AG04450 (cell line): ENCODE measurements around the gene CALHM1. TPM values are rescaled to one million over a fixed set of nuclear protein-coding genes. Genes with fewer than 3 reads are reported as not detected.

Experiments used
- CTCF ChIA-PET: fragments of 300-600, 350-600 bp; formaldehyde crosslinking; extraction: SDS; loops from one replicate; lab custom pipeline; 2022; ENCODE audit warnings: antibody characterized with exemption, inconsistent platforms; lab: Charles Lee
- POLR2A ChIA-PET: fragments of 350-600 bp; formaldehyde crosslinking; extraction: SDS; loops from one replicate; lab custom pipeline; 2021; ENCODE audit warnings: antibody characterized with exemption, inconsistent platforms; lab: Yijun Ruan, JAX
- DNase-seq: peaks from one replicate; pipeline ENCODE4 v3.0.0-alpha.2; 2011; ENCODE audit warnings: low read depth, low spot score
- H3K27ac ChIP-seq: one replicate; pipeline ENCODE4 v1.5.1; 2012; ENCODE audit warnings: low read depth, low read length, control low read depth
- H3K27me3 ChIP-seq: one replicate; pipeline ENCODE4 v1.6.0; 2012; ENCODE audit warnings: low read length; ENCODE audit not compliant: control insufficient read depth, insufficient read depth
- H3K4me3 ChIP-seq: 2 replicates; pipeline ENCODE4 v1.5.1; 2011; ENCODE audit warnings: mild to moderate bottlenecking, low read depth, low read length, control low read depth
- H3K9me3 ChIP-seq: 2 replicates; pipeline ENCODE4 v1.5.1; 2012; ENCODE audit warnings: low read length; ENCODE audit not compliant: control insufficient read depth, insufficient read depth
- CTCF ChIP-seq: IDR thresholded peaks from 2 replicates; pipeline ENCODE4 v1.5.1; 2011; ENCODE audit warnings: low read depth, low read length, control low read depth, inconsistent platforms
- polyA plus RNA-seq: library from polyadenylated mRNA; depleted of rRNA; stranded (reverse); fragments of >200 nt; gene quantifications from 2 replicates; pipeline ENCODE4 v1.2.3, GENCODE V29; 2011

Gene CALHM1
- polyA plus RNA-seq, 1 experiment, result not detected

GRCh38 chr10:103472005-103472404 lies 13.3 kb upstream of the CALHM1 start:
- no peak for DNase-seq
- POLR2A ChIA-PET, result no interaction called here
- Histone ChIP-seq H3K27ac (no peak overlapping the region), H3K27me3 (peaks cover 14% of the 10 kb centered on the region), H3K9me3 (no peaks in the 10 kb centered on the region; the same call in 1 of the 2 replicates), H3K4me3 (no peak overlapping the region)
- CTCF ChIA-PET, result interaction anchor here (1.0 kb wide), 1 partner anchor 14 kb away, joined by 3 read pairs; no protein-coding TSS in a partner anchor
- TF ChIP-seq CTCF, result no peak

DNA sequence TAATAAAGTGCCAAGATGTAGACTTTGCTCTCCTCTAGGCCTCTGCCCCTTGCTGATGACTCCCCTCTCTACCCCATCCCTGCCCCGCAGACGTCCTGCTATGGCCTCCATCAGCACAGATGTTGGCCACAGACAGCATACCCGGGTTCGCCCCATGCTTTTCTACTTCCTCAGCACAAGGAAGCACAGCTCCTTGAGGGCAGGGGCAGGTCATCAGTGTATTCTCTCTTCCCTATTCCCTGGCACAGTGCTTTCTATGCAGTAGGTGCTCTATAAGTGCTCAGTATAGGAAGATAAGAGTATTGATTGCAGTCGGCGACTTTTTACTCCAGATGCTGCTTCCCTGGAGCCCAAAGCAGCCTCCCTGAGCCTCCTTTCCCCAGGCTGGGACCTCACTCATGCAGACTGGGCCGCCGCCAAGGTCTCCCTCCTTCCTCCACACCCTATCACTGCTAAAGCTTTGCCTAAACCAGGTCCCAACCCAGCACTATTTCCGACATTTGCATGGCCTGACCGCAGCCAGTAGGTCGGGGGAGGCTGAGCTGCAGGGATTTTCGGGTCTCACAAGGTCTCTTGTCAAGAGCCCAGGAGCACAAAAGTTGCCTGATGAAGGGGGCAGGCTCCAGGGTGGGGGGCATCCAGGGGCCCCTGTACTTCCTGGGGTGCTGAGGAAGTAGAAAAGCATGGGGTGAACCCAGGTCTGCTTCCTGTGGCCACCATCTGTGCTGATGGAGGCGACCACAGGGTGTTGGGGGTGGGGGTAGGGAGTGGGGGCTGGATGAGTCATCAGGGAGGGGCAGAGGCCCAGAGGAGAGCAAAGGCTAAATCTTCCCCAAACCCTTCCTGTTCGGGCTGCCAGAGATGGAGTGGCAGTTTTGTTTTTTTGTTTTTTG lies 12.3 kb upstream of the CALHM1 start:
- H3K27ac ChIP-seq, result no peak overlapping the region
- CTCF ChIA-PET, result no interaction called here

DNA sequence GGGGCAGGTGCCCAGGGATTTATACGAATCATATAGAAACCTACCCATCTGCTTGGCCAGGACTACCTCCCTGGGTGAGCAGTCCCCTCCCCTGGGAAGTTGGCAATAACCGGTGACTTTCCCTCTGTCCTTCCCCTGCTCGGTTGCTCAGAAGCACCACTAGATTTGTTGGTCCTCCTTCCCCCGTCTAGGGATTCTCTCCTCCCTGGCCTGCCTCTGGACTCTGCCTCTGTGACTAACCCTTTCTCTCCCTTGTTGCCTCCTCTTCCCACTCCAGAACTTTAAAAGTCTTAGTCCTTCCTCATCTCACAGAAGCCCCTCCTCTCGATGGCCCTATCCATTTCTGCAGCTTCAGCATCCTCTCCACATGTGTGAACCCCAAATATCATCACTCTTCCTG lies 10.5 kb upstream of the CALHM1 start:
- no peak for DNase-seq
- ChIA-PET POLR2A (no interaction called here), CTCF (interaction anchor here (1.1 to 1.2 kb wide), 2 partner anchors 16 to 17 kb away, joined by 3 to 4 read pairs; no protein-coding TSS in a partner anchor)

More for the DNA sequence above, 12.3 kb upstream of the CALHM1 start:
- Histone ChIP-seq H3K9me3 (no peaks in the 10 kb centered on the region; the same call in 1 of the 2 replicates), H3K27me3 (peaks cover 6% of the 10 kb centered on the region), H3K4me3 (no peak overlapping the region)
- POLR2A ChIA-PET, result no interaction called here
- DNase-seq, result no peak
- no peak for TF ChIP-seq CTCF

GRCh38 chr10:103467406-103467805 lies 8.7 kb upstream of the CALHM1 start:
- Histone ChIP-seq H3K4me3 (no peak overlapping the region), H3K27ac (no peak overlapping the region), H3K9me3 (no peaks in the 10 kb centered on the region; the same call in 1 of the 2 replicates), H3K27me3 (peaks cover 11% of the 10 kb centered on the region)
- ChIA-PET CTCF (interaction anchor here (1.0 kb wide), 1 partner anchor 18 kb away, joined by 4 read pairs; no protein-coding TSS in a partner anchor), POLR2A (no interaction called here)
- no peak for TF ChIP-seq CTCF
- no peak for DNase-seq

More for the DNA sequence above, 10.5 kb upstream of the CALHM1 start:
- Histone ChIP-seq H3K27ac (no peak overlapping the region), H3K27me3 (peaks cover 11% of the 10 kb centered on the region), H3K9me3 (no peaks in the 10 kb centered on the region; the same call in 1 of the 2 replicates), H3K4me3 (no peak overlapping the region)
- no peak for TF ChIP-seq CTCF

- ChIA-PET CTCF (interaction anchor here (1.0 kb wide), 1 partner anchor 19 kb away, joined by 4 read pairs; no protein-coding TSS in a partner anchor), POLR2A (interaction anchor here (2.1 kb wide), 1 partner anchor 15 kb away, joined by 4 read pairs; the partner anchor contains the start of gene CALHM2)
- Histone ChIP-seq H3K27me3 (peaks cover 8% of the 10 kb centered on the region), H3K9me3 (no peaks in the 10 kb centered on the region; the same call in 1 of the 2 replicates), H3K27ac (no peak overlapping the region), H3K4me3 (no peak overlapping the region)
- TF ChIP-seq CTCF, result no peak
- no peak for DNase-seq
These were observed 8.0 kb upstream of the CALHM1 start for GRCh38 chr10:103466734-103467133.
